KMS-11 (cell line): ENCODE measurements around the gene BEX5.
"Not testable (repeated sequence)": the region's sequence is repeated elsewhere in the genome, so short reads cannot be mapped to it uniquely, and the experiment has no call there.

Experiments
- H2AFZ ChIP-seq: fragments of 200-600 bp; sonication (generic); 2 replicates; pipeline ENCODE4 v1.6.1; 2016; ENCODE audit warnings: antibody characterized with exemption, mixed run types, low read depth
- H3K27ac ChIP-seq: fragments of 200-600 bp; sonication (generic); 2 replicates; pipeline ENCODE4 v1.6.1; 2016; ENCODE audit warnings: mild to moderate bottlenecking, mixed run types
- H3K27me3 ChIP-seq: fragments of 200-600 bp; sonication (generic); 2 replicates; pipeline ENCODE4 v1.6.1; 2017; ENCODE audit warnings: mild to moderate bottlenecking, low read depth, mixed run types, moderate library complexity; ENCODE audit not compliant: insufficient read depth
- H3K36me3 ChIP-seq: fragments of 200-600 bp; sonication (generic); 2 replicates; pipeline ENCODE4 v1.6.1; 2017; ENCODE audit warnings: mild to moderate bottlenecking, mixed run types; ENCODE audit not compliant: insufficient read depth
- H3K4me1 ChIP-seq: fragments of 200-600 bp; sonication (generic); 2 replicates; pipeline ENCODE4 v1.6.1; 2016; ENCODE audit warnings: mild to moderate bottlenecking, low read depth, mixed run types; ENCODE audit not compliant: poor library complexity, severe bottlenecking
- H3K4me2 ChIP-seq: fragments of 200-600 bp; sonication (generic); 2 replicates; pipeline ENCODE4 v1.7.0; 2016; ENCODE audit warnings: mild to moderate bottlenecking, mixed run types
- H3K4me3 ChIP-seq: fragments of 200-600 bp; sonication (generic); IDR thresholded peaks from 2 replicates; pipeline ENCODE4 v1.6.1; 2017; ENCODE audit warnings: low read depth, low read length, mixed read lengths; ENCODE audit not compliant: insufficient read depth
- H3K79me2 ChIP-seq: fragments of 200-600 bp; sonication (generic); 2 replicates; pipeline ENCODE4 v1.6.1; 2016; ENCODE audit warnings: low read depth, mixed run types; ENCODE audit not compliant: insufficient read depth
- H3K9ac ChIP-seq: fragments of 200-600 bp; sonication (generic); 2 replicates; pipeline ENCODE4 v1.6.1; 2016; ENCODE audit warnings: mild to moderate bottlenecking, mixed run types
- H4K20me1 ChIP-seq: fragments of 200-600 bp; sonication (generic); 2 replicates; pipeline ENCODE4 v1.6.1; 2016; ENCODE audit warnings: mild to moderate bottlenecking, mixed run types; ENCODE audit not compliant: insufficient read depth
- CTCF ChIP-seq: fragments of 200-600 bp; sonication (generic); conservative IDR thresholded peaks from 2 replicates; pipeline ENCODE4 v1.6.1; 2017; ENCODE audit warnings: low read depth, mild to moderate bottlenecking, antibody characterized with exemption, low read length, moderate library complexity, mixed read lengths

BEX5 gene

GRCh38 chrX:102155806-102156179 is at the start of gene BEX5:
Gene BEX5 (minus strand): TSS chrX:102155977. CDS start chrX:102154265, 1,712 bp downstream.
- H3K36me3 ChIP-seq, result no peaks in the 10 kb centered on the region
- no peak for TF ChIP-seq CTCF
- peak within 1 kb of the TSS; percentile 64 for H3K9ac ChIP-seq
- no peaks in the 10 kb centered on the region for H3K27me3 ChIP-seq
- no peaks in the 10 kb centered on the region for H3K79me2 ChIP-seq
- H3K4me3 ChIP-seq, result no peak within 1 kb of the TSS
- H3K27ac ChIP-seq, result peak within 1 kb of the TSS; percentile 51
- H2AFZ ChIP-seq, result peak within 1 kb of the TSS; percentile 91
- H3K4me2 ChIP-seq, result peak within 1 kb of the TSS; percentile 91
- H4K20me1 ChIP-seq, result no peaks in the 10 kb centered on the region
- no peaks in the 10 kb centered on the region for H3K4me1 ChIP-seq

- Histone ChIP-seq H4K20me1 (no peaks in the 10 kb centered on the region), H3K79me2 (no peaks in the 10 kb centered on the region), H3K27me3 (no peaks in the 10 kb centered on the region), H3K9ac (no peak overlapping the region), H3K36me3 (no peaks in the 10 kb centered on the region), H3K4me3 (no peak overlapping the region), H2AFZ (no peak overlapping the region), H3K4me1 (no peaks in the 10 kb centered on the region), H3K27ac (no peak overlapping the region), H3K4me2 (no peak overlapping the region)
- no peak for TF ChIP-seq CTCF
These were observed 30.4 kb upstream of the BEX5 start for GRCh38 chrX:102185967-102186720.

- peak overlapping the region; percentile 51 for H3K27ac ChIP-seq
- H3K4me3 ChIP-seq, result no peak overlapping the region
- H4K20me1 ChIP-seq, result no peaks in the 10 kb centered on the region
- peak overlapping the region; percentile 91 for H3K4me2 ChIP-seq
- TF ChIP-seq CTCF, result no peak
- H3K27me3 ChIP-seq, result no peaks in the 10 kb centered on the region
- H3K4me1 ChIP-seq, result no peaks in the 10 kb centered on the region
- no peaks in the 10 kb centered on the region for H3K36me3 ChIP-seq
- H2AFZ ChIP-seq, result peak overlapping the region; percentile 91
- H3K79me2 ChIP-seq, result no peaks in the 10 kb centered on the region
- peak overlapping the region; percentile 64 for H3K9ac ChIP-seq
These were observed 624 bp downstream of the BEX5 start for GRCh38 chrX:102154900-102155805.

- Histone ChIP-seq H3K36me3 (no peaks in the 10 kb centered on the region), H3K79me2 (no peaks in the 10 kb centered on the region), H3K27ac (peak overlapping the region; percentile 51; the same call in 1 of the 2 replicates), H3K9ac (peak overlapping the region; percentile 64; the same call in 1 of the 2 replicates), H3K4me3 (no peak overlapping the region), H4K20me1 (no peaks in the 10 kb centered on the region), H2AFZ (peak overlapping the region; percentile 91), H3K27me3 (no peaks in the 10 kb centered on the region), H3K4me1 (no peaks in the 10 kb centered on the region), H3K4me2 (peak overlapping the region; percentile 91)
- TF ChIP-seq CTCF, result peak; percentile 76
These were observed 1.4 kb downstream of the BEX5 start for GRCh38 chrX:102154218-102154860.

- H3K4me3 ChIP-seq, result not testable (repeated sequence)
These were observed 13.5 kb downstream of the BEX5 start, which contains the start of gene TCEAL6 for GRCh38 chrX:102142274-102142673. Gene TCEAL6 (minus strand): TSS chrX:102142481.

GRCh38 chrX:102141631-102142030 is 14.1 kb downstream of the BEX5 start:
- not testable (repeated sequence) for H2AFZ ChIP-seq, H3K4me1 ChIP-seq, H3K36me3 ChIP-seq, H4K20me1 ChIP-seq, H3K9ac ChIP-seq, H3K79me2 ChIP-seq, H3K27me3 ChIP-seq, H3K4me3 ChIP-seq, H3K27ac ChIP-seq, H3K4me2 ChIP-seq

More at GRCh38 chrX:102142274-102142673, 13.5 kb downstream of the BEX5 start, which contains the start of gene TCEAL6:
- not testable (repeated sequence) for H3K27me3 ChIP-seq, H3K36me3 ChIP-seq, H2AFZ ChIP-seq, H4K20me1 ChIP-seq, H3K4me1 ChIP-seq, H3K9ac ChIP-seq, H3K79me2 ChIP-seq, H3K27ac ChIP-seq, H3K4me2 ChIP-seq
